ENCODE results near the gene CD58.

Gene CD58

DNA sequence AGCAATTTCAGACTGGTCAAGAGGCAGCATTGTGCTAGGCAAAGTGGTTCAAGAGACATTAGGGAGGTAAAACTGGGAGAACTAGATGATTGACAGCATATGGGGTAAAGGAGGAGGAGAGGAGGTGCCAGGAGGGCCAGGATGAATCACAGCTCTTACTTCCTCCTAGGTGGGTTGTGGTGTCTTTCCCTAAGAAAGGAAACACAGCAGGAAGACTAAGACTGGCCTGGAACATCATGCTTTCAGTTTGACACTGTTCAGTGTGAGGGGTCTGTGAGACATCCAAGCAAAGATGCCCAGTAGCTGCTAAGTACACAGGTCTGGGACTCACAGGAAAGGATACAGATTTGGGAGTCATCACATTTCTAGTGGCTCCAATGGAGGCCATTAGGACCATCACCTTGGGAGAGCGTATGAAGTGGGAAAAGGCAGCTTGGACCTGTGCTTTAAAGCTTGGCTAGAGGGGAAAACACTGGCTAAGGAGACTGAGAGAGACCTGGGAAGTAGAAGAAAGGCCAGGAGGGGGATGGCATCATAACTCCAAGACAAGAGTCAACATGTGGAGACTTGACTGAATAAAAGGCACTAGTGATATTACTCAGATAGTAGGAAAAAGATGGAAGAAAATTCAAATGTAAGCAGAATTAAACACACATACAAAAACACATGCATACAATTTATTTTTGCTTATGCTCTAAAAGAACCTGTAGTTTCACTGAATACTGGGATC lies 17.3 kb downstream of the CD58 start:
- in situ Hi-C loops (cut with MboI; ENCODE audit: low sequenced_read_pairs): no loop called here

DNA sequence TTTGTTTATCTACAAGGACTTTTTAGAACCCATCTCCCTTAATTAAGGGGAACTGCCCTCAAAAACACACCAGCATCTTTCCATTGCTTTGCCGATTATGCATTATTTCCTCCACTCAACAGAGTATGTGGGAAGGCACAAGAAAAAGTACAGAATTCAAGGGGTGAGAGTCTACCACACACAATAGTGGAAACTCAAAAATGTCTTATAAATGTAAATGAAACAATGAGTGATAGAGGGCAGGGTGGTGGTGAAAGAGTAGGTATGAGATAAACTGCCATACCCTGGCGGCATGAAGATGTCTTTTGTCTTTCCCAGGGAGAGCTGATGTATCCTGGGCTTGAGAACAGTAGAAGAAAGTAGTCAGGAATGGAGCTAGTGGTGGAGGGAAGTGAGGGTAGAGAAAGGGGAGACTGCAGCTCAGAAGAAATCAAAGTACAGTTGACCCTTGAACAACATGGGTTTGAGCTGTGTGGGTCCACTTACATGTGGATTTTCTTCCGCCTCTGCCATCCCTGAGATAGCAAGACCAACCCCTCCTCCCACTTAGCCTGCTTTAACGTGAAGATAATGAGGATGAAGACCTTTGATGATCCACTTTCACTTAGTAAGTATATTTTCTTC lies 24.4 kb downstream of the CD58 start:
- in situ Hi-C loops (cut with MboI; ENCODE audit: low sequenced_read_pairs): no loop called here

DNA sequence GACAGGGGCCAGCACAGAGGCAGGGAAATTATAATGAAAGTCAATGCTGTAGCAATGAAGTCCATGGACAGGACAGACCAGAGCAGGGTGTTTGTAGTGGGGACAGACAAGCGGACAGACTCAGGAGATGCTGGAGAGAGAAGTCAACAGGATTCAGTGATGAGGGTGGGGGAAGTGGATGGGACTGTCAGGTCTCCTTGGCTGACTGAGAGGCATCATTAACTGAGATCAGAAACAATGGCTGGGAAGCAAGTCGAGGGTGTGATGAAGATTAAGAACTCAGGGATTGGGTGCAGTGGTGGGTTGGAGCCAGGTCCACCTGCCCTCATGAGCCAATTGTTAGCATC lies 25.5 kb downstream of the CD58 start:
- in situ Hi-C loops (cut with MboI; ENCODE audit: low sequenced_read_pairs): no loop called here

DNA sequence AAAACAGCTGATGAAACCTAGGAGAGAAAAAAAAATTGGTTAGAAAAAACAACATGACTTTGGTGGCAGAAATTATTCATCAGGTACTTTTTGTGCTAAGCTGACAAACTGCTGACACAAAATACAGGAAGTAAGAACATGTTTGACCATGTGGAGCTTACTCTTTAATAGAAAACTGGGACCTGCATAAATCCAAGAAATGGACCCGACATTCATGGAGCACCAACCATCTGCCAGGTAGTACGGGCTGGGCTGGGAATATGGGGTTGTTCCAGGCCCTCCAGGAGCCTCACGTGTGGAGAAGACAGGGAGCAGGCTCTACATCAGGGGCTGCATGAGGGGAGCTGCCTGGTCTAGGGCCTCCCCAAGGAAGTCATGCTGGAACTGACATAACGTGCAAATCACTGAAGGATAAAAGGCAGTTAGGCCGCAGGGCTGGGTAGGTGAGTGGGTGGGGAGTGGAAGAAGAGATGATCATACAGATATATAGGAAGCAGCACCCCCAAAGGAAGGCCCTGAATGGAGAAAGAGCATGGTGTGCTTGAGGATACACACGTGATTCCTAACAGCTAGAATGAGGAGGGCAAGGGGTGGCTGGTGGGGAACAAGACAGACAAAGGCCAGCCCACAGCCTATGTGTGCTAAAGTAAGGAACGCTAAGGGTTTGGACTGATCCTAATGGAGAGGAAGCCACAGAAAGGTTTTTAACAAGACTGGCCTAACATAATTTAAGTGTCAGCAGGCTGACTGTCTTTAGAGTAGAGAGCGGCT lies 26.1 kb downstream of the CD58 start:
- in situ Hi-C loops (cut with MboI; ENCODE audit: low sequenced_read_pairs): no loop called here

DNA sequence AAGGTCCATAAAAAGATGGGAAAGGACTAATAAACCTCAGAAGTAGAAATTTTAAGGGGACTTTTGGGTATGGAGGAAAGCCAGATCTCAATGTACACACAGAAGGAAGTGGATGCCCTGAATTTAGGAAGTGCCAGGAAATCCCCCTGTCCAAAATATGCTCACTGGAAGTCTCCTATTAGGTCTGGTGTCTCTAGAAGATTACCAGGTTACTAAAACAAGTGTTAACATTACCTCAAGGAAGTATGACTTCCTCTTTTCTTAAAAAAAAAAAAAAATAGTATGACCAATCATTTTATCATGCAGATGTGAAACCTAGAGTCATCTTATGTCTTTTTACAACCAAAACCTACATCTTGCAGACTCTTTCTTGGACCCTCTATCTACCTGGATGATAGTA lies 30.7 kb downstream of the CD58 start:
- in situ Hi-C loops (cut with MboI; ENCODE audit: low sequenced_read_pairs): no loop called here

DNA sequence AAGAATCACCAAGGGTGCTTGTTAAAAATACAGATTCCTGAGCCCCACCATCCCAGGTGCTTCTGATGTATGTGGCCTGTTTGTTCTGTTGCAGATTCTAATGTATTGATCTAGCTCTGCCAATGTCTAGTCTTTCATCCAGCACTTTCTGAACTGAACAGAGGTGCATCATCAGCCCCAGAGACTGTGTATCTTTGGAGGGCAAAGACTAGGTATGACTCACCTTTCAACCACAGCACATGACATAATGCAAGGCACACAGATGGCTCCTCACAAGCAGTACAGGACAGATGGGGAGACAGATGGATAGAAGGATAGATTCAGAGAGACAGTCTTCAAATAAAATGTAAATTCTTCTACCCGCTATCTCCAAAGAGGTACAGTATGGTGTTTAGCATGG lies 32.3 kb downstream of the CD58 start:
- in situ Hi-C loops (cut with MboI; ENCODE audit: low sequenced_read_pairs): no loop called here

DNA sequence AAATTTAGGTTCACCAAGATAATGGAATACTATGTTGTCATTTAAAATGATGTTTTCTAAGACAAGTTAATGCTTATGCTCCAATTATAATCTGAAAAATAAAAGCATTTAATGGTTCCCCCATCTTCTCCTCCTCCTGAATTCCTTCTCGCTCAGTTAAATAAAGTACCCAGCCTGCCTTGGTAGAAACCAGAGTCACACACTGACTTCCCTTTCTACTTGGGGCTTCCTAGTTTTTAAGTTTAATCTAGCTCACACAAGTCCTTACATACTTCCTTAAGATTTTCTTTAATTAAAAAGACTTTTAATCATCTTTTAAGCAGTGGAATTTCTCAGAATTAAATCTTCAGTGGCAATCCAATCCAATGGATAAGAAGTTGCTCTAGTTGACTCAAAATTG lies 32.9 kb downstream of the CD58 start:
- in situ Hi-C loops (cut with MboI; ENCODE audit: low sequenced_read_pairs): no loop called here

DNA sequence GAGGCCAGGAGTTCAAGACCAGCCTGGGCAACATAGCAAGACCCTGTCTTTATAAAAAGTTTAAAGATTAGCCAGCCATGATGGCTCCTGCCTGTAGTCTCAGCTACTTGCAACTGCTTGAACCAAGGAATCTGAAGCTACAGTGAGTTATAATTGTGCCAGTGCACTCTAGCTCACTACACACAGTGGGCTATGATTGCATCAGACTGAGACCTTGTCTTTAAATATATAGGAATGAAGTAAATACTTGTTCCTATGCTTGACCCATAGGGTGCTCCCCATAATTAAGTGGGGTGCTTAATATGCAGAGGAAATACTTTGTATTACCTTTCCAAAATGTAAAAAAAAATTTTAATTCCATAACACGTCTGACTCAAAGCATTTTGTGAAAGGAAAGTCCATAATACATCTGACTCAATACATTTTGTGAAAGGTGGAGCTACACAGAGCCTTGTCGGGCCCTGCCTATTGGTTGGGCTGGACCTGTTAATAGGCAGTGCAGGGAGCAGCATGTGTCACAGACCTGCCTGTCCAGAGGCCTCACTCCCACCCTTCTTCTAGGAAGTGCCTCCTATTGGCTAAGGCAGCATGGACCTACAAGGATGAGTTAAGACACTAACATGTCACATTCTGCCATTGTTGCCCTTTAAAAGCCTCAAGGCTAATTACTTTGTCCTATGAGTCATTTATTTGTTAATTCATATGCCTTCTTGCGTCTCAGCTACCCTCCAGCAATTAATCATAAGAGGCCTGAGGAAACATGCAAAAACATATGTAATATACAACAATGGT lies 33.6 kb downstream of the CD58 start:
- in situ Hi-C loops (cut with MboI; ENCODE audit: low sequenced_read_pairs): no loop called here

DNA sequence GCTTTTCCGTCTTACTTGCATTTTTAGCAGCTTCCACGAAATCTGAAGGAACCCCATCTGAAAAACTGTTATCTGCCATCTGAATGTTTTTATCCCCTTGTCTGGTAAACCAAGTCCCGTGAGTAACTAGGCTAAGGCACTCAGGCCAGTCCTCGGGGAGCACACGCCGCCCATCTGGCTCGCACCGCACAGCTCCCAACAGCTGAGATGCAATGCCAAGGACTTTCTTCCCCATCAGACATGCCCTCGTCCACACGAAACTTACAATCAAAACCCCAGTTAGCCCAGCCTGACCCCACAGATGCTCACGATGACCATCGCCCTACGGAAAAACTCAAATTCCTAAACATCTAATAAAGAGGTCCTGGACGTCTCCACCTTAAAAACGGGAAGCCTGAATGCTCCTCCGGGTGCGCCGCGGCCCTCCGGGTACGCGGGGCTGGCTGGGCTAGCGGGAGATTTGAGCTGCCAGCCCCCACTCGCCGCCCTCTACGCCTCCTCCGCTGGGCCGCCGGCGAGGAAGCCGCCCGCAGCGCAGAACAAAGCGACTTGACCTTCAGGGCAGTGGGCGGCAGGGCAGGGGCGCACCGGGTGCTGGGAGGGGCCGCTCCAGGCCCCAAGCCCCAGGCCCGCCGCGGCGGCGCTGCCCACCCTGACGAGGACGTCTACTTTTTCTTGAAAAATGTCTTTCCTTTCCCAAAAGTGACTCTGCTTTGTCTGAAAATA lies 36.6 kb downstream of the CD58 start:
- in situ Hi-C loops (cut with MboI; ENCODE audit: low sequenced_read_pairs): no loop called here

DNA sequence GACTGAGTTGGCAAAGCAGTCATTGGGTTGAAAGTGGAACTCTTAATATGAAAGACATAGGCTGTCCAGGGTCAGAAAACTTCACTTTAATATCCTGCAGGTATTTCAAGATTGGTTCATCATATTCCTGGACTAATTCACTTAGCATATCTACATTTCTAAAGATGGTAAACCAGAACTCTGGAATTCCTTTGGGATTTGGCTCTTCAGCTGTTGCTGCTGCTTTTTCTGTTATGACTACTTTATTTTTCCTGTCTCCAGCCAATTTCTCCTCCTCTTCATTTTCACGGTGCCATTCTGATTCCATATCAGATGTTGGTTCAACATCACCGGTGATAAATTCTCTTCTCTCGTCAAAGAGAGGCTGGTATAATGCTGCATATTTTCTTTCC lies 37.4 kb downstream of the CD58 start:
- in situ Hi-C loops (cut with MboI; ENCODE audit: low sequenced_read_pairs): no loop called here

DNA sequence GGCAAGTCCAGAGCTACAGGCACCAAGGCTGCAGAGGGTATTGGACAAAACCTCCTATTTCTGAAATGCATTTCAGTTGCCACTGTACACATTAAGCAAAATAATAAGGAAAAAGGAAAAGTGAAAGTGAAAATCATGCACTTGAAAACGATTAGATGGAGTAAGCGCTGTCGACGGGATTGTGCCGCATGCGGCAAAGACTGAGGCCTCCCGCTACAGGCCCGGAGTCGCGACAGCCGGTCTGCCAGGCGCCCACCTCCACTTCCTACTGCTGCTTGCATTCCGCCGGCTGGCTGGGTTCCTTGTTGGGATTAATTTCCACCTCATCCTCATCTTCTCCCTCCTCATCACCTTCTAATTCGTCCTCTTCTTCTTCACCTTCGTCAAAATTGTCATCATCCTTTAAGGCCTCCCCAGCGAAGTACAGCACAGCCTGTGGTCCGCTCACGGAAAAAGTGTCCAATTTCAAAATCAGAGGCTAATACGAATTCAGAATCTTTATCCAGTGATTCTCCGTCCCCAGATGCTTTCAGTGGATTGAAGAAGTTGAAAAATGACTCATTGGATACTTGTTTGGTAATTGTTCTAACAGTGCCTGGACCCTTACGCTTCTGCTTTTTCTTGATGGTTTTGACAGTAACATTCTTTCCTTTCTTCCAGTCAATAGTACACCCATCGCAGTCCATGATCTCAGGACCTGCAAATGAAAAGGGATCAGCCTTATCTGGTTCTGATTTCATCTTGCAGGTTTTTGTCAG lies 38.0 kb downstream of the CD58 start:
- in situ Hi-C loops (cut with MboI; ENCODE audit: low sequenced_read_pairs): no loop called here

DNA sequence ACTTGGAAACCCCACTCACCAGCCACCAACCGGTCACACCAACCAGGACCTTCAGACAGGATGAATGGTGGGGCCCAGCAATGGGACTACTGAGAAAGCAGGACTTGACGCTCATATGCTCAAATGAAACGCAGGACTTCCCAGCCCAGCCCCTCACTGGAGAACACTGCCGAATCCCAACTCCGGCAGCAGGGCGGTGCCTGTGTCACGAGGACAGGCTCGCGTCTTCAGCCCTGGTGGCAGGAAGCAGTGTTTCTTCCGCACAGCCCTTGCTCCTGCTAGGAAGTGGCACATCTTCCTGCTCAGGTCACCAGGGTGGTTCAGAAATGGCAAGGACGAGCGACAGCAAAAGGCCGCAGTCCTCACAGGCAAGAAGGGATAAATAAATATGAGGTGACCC lies 38.9 kb downstream of the CD58 start:
- in situ Hi-C loops (cut with MboI; ENCODE audit: low sequenced_read_pairs): no loop called here

DNA sequence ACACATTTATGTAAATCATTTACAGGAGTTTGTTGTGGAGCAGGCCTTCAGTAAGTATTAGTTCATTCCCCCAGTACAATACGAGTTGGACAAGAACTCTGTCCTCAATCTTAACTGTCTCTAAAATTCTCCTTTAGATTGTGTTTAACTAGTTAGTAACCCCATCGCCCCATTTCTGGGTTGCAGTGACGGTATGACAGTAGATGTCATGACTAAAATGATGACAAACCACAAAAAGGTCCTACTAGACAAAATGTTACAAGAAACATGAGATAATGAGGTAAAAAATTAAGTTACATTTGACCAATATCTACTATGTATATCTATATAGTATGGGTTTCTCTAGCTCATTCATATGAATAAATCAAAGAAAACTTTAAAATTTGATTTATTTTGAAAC lies 41.1 kb downstream of the CD58 start:
- in situ Hi-C loops (cut with MboI; ENCODE audit: low sequenced_read_pairs): no loop called here

DNA sequence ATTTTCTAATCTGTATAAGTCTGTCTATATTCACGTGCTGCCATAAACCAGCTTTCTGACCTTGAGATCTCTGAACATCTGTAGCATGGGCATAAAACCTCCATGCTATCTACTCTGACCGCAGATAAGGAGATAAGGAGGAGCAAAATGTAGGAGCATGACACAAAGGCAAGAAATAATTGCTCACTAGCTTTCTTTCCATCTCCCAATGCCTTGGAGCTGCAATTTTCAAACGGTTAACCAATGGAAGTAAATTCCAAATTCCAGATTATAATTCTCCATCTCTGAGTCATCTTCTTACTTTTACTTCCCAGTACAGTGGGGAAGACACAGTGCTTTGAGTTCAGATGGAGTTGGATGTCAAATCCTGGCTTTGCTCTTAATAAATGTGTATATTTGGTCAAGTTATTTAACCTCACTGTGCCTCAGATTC lies 41.6 kb downstream of the CD58 start:
- in situ Hi-C loops (cut with MboI; ENCODE audit: low sequenced_read_pairs): no loop called here

DNA sequence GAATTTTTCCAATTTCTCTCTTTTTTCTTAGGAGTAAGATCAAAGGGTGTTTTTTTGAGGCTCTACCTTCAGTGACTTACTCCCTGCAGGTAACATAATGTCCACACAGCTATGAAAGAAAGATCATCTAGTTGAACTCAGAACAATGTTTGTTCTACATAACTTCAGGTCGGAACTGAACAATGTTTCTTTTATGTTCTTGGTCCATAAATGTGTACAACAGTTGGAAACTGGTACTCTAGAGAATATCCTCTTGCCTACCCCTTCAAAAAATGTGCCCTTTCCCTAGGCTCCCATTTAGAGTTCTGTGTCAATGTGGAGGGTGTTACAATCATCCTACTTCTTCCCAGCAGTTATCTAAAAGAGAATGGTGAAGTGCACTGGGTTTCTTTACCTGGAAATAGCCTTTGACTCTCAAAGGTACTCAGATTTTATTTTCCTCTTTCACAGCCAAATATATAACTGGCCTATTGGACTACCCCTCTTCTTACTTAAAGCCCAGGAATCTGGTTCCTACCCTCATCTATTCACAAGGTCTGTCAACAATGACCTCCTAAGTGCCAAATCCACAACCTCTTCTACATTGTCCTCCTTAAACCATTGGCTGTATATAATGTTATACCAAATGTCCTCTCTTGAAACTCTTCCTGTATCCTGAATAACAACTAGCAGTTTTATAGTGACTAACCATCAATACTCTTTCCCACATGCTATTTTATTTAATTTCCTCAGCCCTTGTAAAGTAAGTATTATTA lies 42.3 kb downstream of the CD58 start:
- in situ Hi-C loops (cut with MboI; ENCODE audit: low sequenced_read_pairs): no loop called here

DNA sequence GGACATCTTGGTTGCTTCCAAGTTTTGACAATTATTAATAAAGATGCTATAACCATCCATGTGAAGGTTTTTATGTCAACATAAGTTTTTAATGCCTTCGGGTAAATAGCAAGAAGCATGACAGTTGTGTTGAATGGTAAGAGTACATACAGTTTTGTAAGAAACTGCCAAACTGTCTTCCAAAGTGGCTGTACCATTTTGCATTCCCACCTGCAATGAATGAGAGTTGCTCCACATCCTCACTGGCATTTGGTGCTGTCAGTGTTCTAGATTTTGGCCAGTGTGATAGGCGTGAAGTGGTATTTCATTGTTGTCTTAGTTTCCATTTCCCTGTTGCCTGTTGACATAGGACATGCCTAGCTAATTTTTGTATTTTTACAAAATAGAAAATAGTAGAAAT lies 45.4 kb downstream of the CD58 start:
- in situ Hi-C loops (cut with MboI; ENCODE audit: low sequenced_read_pairs): no loop called here

DNA sequence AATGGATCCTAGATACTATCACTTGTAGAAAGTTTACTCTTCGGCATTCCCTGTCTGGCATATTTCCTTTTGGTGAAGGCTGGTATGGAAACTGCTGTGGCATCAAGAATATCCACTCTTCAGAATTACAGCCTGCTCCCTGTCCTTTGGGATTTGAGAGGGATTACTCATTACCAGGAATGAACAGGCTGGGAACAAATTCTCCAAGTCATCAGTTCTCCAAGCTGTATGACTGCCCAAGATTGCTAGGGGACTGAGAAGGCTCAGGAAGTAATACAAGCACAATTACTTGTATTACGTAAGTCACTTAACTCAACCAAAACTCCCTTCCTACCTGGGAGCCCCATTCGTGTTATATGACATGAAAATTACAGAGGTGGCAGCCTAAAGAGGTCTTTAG lies 49.6 kb downstream of the CD58 start:
- in situ Hi-C loops (cut with MboI; ENCODE audit: low sequenced_read_pairs): no loop called here

DNA sequence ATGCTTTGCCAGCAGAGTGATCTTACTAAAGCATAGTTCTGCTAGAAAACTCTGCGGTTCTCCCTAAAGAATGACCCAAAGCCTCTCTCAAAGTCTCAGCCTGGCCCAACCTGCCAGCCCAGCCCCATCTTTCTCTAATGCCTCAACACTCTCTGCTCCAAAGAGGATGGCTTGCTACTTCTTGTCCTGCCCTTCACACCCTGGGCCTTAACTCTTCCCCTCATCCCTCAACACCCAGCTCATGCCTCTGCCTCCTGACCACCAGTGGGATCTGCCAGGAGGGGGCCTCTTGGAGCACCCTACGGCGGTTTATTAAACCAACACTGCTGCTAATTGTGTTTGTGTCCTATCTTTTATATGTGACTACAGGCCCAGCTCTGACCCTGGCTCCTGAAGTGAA lies 52.4 kb downstream of the CD58 start:
- in situ Hi-C loops (cut with MboI; ENCODE audit: low sequenced_read_pairs): no loop called here

DNA sequence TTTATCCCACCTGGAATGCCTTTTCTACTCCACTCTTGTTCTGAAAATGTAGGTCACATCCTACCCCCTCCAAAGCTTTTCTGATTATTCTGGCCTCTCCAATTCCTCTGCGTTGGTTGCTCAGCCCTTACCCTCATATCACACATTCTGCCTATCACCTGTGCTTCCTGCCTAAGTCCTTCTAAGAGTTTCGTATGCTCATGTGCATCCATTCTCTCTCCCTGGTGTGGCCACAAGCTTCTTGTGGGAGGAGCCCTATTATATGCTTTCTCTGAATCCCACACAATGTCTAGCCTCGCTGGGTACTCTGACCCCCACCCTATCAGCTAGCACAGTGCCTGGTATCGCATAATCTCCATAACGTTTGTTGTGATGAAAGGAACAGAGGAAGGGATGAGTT lies 54.2 kb downstream of the CD58 start:
- in situ Hi-C loops (cut with MboI; ENCODE audit: low sequenced_read_pairs): no loop called here

All from HL-60/S4 treated with retinoic acid at 250 ng/mL for 4 days and 3 days (cell line).